Panc1 (cell line): ENCODE results near the gene ADCY4.

Source experiments
- CTCF ChIP-seq: fragments of 450-650 bp; IDR thresholded peaks from 2 replicates; pipeline ENCODE4 v1.5.1; 2017; ENCODE audit warnings: mild to moderate bottlenecking
- POLR2AphosphoS5 ChIP-seq: IDR thresholded peaks from 2 replicates; pipeline ENCODE4 v1.6.1; 2012; ENCODE audit warnings: mild to moderate bottlenecking, low read depth, low read length, moderate library complexity

DNA sequence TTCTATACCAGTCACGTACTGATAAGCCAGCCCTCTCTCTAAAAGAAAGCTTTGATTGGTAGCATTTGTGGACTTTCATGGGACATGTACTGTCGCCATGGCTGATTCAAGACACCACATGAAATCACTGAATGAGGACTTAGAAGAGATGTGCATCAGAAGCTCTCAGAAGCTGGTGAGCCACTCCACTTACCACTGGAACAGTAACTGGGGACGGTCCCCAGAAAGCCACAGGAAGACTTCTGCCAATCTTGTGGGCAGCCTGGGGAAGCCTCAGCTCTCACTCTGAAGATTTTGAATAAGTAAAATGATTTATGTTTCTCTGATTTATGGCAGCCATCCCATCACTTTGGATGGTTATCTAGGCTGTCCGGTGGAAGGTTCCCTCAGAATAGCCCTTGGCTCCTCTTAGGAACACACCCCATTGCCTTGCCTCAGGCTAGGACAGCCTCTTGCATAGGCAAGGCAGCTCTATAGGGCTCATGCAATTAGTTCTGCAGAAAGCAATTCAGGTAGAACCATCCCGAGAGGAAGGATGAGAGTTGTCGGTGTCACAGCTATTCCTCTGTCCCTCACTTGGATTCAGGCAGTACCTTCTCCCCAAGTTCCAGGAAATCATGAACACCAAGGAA is 45.1 kb downstream of the ADCY4 start:
- TF ChIP-seq POLR2AphosphoS5 (no peak), CTCF (no peak)
